ENCODE measurements around the gene ROPN1.

Gene ROPN1

GRCh38 chr3:123997543-123997942 lies 5.6 kb upstream of the ROPN1 start:
- no peak overlapping the region for H3K4me3 ChIP-seq (ENCODE audit: insufficient read depth, low read length, poor library complexity, severe bottlenecking)
- H3K27ac ChIP-seq (ENCODE audit: low read depth, low read length), result no peak overlapping the region
- no peaks in the 10 kb centered on the region for H3F3A ChIP-seq (ENCODE audit: insufficient read depth)
- H3K9ac ChIP-seq (ENCODE audit: low read length), result no peak overlapping the region
- H3K4me2 ChIP-seq (ENCODE audit: low read depth, low read length, poor library complexity, severe bottlenecking), result no peak overlapping the region
- no peaks in the 10 kb centered on the region for H3K9me3 ChIP-seq (ENCODE audit: insufficient read depth, low read length)
- H3K79me2 ChIP-seq (ENCODE audit: insufficient read depth, low read length), result no peaks in the 10 kb centered on the region
- TF ChIP-seq CTCF (IDR thresholded peaks at IDR 0.05; ENCODE audit: insufficient read depth, low read length, poor library complexity, severe bottlenecking) (no peak), EZH2phosphoT487 (conservative IDR thresholded peaks at IDR 0.05; ENCODE audit: low read length) (no peak)
- H2AFZ ChIP-seq (ENCODE audit: low read depth, low read length, severe bottlenecking), result no peak overlapping the region
- no peaks in the 10 kb centered on the region for H3K36me3 ChIP-seq (ENCODE audit: low read length)
- no peaks in the 10 kb centered on the region for H3K9me2 ChIP-seq (replicated peaks; ENCODE audit: insufficient read depth, low read length)
- H3K27me3 ChIP-seq (ENCODE audit: low read length), result no peaks in the 10 kb centered on the region
- no peaks in the 10 kb centered on the region for H4K20me1 ChIP-seq (ENCODE audit: low read depth, low read length)

GRCh38 chr3:123993818-123994217 lies 1.9 kb upstream of the ROPN1 start:
- no peak overlapping the region for H3K4me2 ChIP-seq (ENCODE audit: low read depth, low read length, poor library complexity, severe bottlenecking)
- no peaks in the 10 kb centered on the region for H3K9me3 ChIP-seq (ENCODE audit: insufficient read depth, low read length)
- no peaks in the 10 kb centered on the region for H3K79me2 ChIP-seq (ENCODE audit: insufficient read depth, low read length)
- no peak overlapping the region for H3K4me3 ChIP-seq (ENCODE audit: insufficient read depth, low read length, poor library complexity, severe bottlenecking)
- TF ChIP-seq CTCF (IDR thresholded peaks at IDR 0.05; ENCODE audit: insufficient read depth, low read length, poor library complexity, severe bottlenecking), result no peak
- TF ChIP-seq EZH2phosphoT487 (conservative IDR thresholded peaks at IDR 0.05; ENCODE audit: low read length), result no peak
- no peak overlapping the region for H3K9ac ChIP-seq (ENCODE audit: low read length)
- H3F3A ChIP-seq (ENCODE audit: insufficient read depth), result no peaks in the 10 kb centered on the region
- H4K20me1 ChIP-seq (ENCODE audit: low read depth, low read length), result no peaks in the 10 kb centered on the region
- no peak overlapping the region for H2AFZ ChIP-seq (ENCODE audit: low read depth, low read length, severe bottlenecking)
- no peaks in the 10 kb centered on the region for H3K27me3 ChIP-seq (ENCODE audit: low read length)
- no peak overlapping the region for H3K27ac ChIP-seq (ENCODE audit: low read depth, low read length)
- H3K9me2 ChIP-seq (replicated peaks; ENCODE audit: insufficient read depth, low read length), result no peaks in the 10 kb centered on the region
- no peaks in the 10 kb centered on the region for H3K36me3 ChIP-seq (ENCODE audit: low read length)

- Histone ChIP-seq H3K27ac (ENCODE audit: low read depth, low read length) (no peak overlapping the region), H3K9me2 (replicated peaks; ENCODE audit: insufficient read depth, low read length) (no peaks in the 10 kb centered on the region), H3K9me3 (ENCODE audit: insufficient read depth, low read length) (no peaks in the 10 kb centered on the region), H4K20me1 (ENCODE audit: low read depth, low read length) (0 out of 2 replicates have a peak, but pooled peaks cover 4% of the 10 kb centered on the region), H3K36me3 (ENCODE audit: low read length) (no peaks in the 10 kb centered on the region), H3K79me2 (ENCODE audit: insufficient read depth, low read length) (no peaks in the 10 kb centered on the region), H3K9ac (ENCODE audit: low read length) (no peak overlapping the region), H3F3A (ENCODE audit: insufficient read depth) (no peaks in the 10 kb centered on the region), H3K4me2 (ENCODE audit: low read depth, low read length, poor library complexity, severe bottlenecking) (no peak overlapping the region), H3K27me3 (ENCODE audit: low read length) (no peaks in the 10 kb centered on the region), H3K4me3 (ENCODE audit: insufficient read depth, low read length, poor library complexity, severe bottlenecking) (no peak overlapping the region), H2AFZ (ENCODE audit: low read depth, low read length, severe bottlenecking) (no peak overlapping the region)
- TF ChIP-seq EZH2phosphoT487 (conservative IDR thresholded peaks at IDR 0.05; ENCODE audit: low read length), result no peak
- TF ChIP-seq CTCF (IDR thresholded peaks at IDR 0.05; ENCODE audit: insufficient read depth, low read length, poor library complexity, severe bottlenecking), result no peak
Observed at GRCh38 chr3:123986427-123986826, 5.5 kb downstream of the ROPN1 start.
